Measurements from ENCODE around the gene SLC25A41. TPM values are rescaled to one million over a fixed set of nuclear protein-coding genes. Genes with fewer than 3 reads are reported as not detected.

The SLC25A41 gene
- total and polyA plus RNA-seq, 2 of the 8 experiments (the other 6 are each of a cell fraction or from before 2014, with no cell fraction given) = 0.50 TPM; not detected in 1

GRCh38 chr19:6421075-6422014, 12.2 kb downstream of the SLC25A41 start (continued):
- TF ChIP-seq CHD7 (IDR thresholded peaks at IDR 0.05; ENCODE audit: insufficient replicate concordance, low read length) (no peak), HDAC6 (IDR thresholded peaks at IDR 0.05; ENCODE audit: low read depth, low read length) (no peak), SP1 (IDR thresholded peaks at IDR 0.05; ENCODE audit: low read depth, low read length) (no peak), EP300 (IDR thresholded peaks at IDR 0.05; ENCODE audit: borderline replicate concordance in 1 of 2, low read depth in 2 of 2, low read length in 2 of 2) (no peak), SUZ12 (IDR thresholded peaks at IDR 0.05; ENCODE audit: low read length) (no peak), SIX5 (IDR thresholded peaks at IDR 0.05; ENCODE audit: low read depth, low read length) (no peak), CEBPB (IDR thresholded peaks at IDR 0.05; ENCODE audit: low read depth, low read length) (no peak), SP2 (IDR thresholded peaks at IDR 0.05; ENCODE audit: low read length) (no peak), CREB1 (IDR thresholded peaks at IDR 0.05) (no peak), BACH1 (IDR thresholded peaks at IDR 0.05; ENCODE audit: low read length) (no peak), GABPA (IDR thresholded peaks at IDR 0.05; ENCODE audit: borderline replicate concordance, insufficient read depth, low read length) (no peak)

All from H1 (cell line).